ENCODE results near the gene EPC2. TPM values are rescaled to one million over a fixed set of nuclear protein-coding genes. Genes with fewer than 3 reads are reported as not detected.
"Not testable (repeated sequence)": the region's sequence is repeated elsewhere in the genome, so short reads cannot be mapped to it uniquely, and the experiment has no call there.

EPC2 gene
- total and polyA plus RNA-seq, 2 of the 8 experiments (the other 6 are each of a cell fraction or from before 2014, with no cell fraction given), result 16.1 to 25.7 TPM

GRCh38 chr2:148688011-148688410 is 43.5 kb downstream of the EPC2 start:
- H3K4ac ChIP-seq (replicated peaks; ENCODE audit: insufficient read length, low read depth, low read length); H3K79me1 ChIP-seq (ENCODE audit: low read depth, low read length); POLR2A ChIA-PET (ENCODE audit: partially characterized antibody); FAIRE-seq; H2BK20ac ChIP-seq (ENCODE audit: low read length); H2AK5ac ChIP-seq (ENCODE audit: low read depth, low read length); H3K14ac ChIP-seq (ENCODE audit: insufficient read length); H3K27ac ChIP-seq (ENCODE audit: low read depth, low read length); H2BK15ac ChIP-seq (ENCODE audit: low read length); H2AFZ ChIP-seq (ENCODE audit: low read length); H3K4me3 ChIP-seq (ENCODE audit: extremely low read depth in 1 of 4, insufficient read depth in 2 of 4, low read depth in 3 of 4, low read length in 4 of 4); H3K23ac ChIP-seq (ENCODE audit: insufficient read length); H3K4me2 ChIP-seq (ENCODE audit: insufficient read depth in 1 of 2, low read depth in 2 of 2, low read length in 2 of 2); H3K18ac ChIP-seq (ENCODE audit: extremely low read depth, low read length); H3K36me3 ChIP-seq (ENCODE audit: control insufficient read depth in 2 of 4, insufficient read depth in 4 of 4, low read length in 3 of 4); DNase-seq (ENCODE audit: low read depth in 1 of 2, low spot score in 2 of 2); H4K20me1 ChIP-seq (replicated peaks in 1 of 2; ENCODE audit: control insufficient read depth in 1 of 2, insufficient read depth in 2 of 2, low read length in 2 of 2); H2BK5ac ChIP-seq (ENCODE audit: low read depth, low read length); H4K91ac ChIP-seq (replicated peaks; ENCODE audit: insufficient read length, low read length); H4K8ac ChIP-seq (ENCODE audit: extremely low read depth, insufficient read depth, low read length); H2BK12ac ChIP-seq (ENCODE audit: low read depth, low read length); H3K9me3 ChIP-seq (ENCODE audit: insufficient read depth in 2 of 2, low read depth in 1 of 2, low read length in 1 of 2); H3K27me3 ChIP-seq (replicated peaks in 1 of 4; ENCODE audit: control insufficient read depth in 3 of 4, extremely low read depth in 1 of 4, insufficient read depth in 3 of 4, low read length in 3 of 4); H3K4me1 ChIP-seq (replicated peaks in 1 of 4; ENCODE audit: control insufficient read depth in 3 of 4, insufficient read depth in 4 of 4, low read length in 3 of 4); H3K56ac ChIP-seq (replicated peaks; ENCODE audit: insufficient read length, low read depth, low read length); H3K23me2 ChIP-seq (ENCODE audit: low read depth, low read length); H3K9ac ChIP-seq (replicated peaks in 1 of 4; ENCODE audit: extremely low read depth in 1 of 4, low read depth in 3 of 4, low read length in 3 of 4); H2BK120ac ChIP-seq (replicated peaks; ENCODE audit: low read depth, low read length); H4K5ac ChIP-seq (ENCODE audit: insufficient read length, low read depth, low read length): not testable (repeated sequence)
- CTCF ChIA-PET (ENCODE audit: partially characterized antibody), result interaction anchor here (1.0 kb wide), 1 partner anchor 13 kb away, joined by 3 read pairs; no protein-coding TSS in a partner anchor
- H3K79me2 ChIP-seq (ENCODE audit: control insufficient read depth in 1 of 2, insufficient read depth in 2 of 2, low read length in 2 of 2), result peaks cover 13 to 78% of the 10 kb centered on the region in 2 experiments

All from H1 (cell line).